Fibroblast of pulmonary artery (primary cell): Measurements from ENCODE around the gene AAMP.

Experiments
- DNase-seq: peaks from one replicate; pipeline ENCODE4 v3.0.0-alpha.2; 2010; ENCODE audit warnings: low read depth
- H3K4me3 ChIP-seq: replicated peaks from 2 replicates; pipeline ENCODE4 v1.5.1; 2011; ENCODE audit warnings: low read depth, mild to moderate bottlenecking, control low read depth, low read length, moderate library complexity
- TF ChIP-seq, protein P1 (sequence below): IDR thresholded peaks from 2 replicates; pipeline ENCODE4 v1.5.1; 2011; ENCODE audit warnings: mild to moderate bottlenecking, control low read depth, low read length, inconsistent platforms; ENCODE audit errors: missing control alignments

AAMP gene

DNA sequence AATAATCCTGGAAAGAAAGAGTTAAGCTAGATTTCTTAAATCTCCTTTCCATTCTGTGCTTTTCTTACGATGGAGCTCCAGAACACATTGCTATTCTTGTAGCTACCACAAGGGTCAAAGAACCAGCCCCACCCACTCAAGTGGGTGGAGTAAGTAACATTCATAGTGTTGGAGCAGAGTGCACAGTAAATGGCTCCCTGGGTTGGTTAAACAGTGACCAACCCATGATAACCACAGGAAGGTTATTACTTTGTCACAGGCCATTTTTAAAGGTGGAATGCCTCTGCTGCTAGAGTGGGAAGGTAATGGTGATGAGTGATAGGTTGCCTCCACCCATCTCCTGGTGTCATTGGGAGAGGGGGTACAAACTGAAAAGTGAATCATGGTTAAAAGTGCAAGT is 39.1 kb downstream of the AAMP start:
- TF ChIP-seq, protein P1, sequence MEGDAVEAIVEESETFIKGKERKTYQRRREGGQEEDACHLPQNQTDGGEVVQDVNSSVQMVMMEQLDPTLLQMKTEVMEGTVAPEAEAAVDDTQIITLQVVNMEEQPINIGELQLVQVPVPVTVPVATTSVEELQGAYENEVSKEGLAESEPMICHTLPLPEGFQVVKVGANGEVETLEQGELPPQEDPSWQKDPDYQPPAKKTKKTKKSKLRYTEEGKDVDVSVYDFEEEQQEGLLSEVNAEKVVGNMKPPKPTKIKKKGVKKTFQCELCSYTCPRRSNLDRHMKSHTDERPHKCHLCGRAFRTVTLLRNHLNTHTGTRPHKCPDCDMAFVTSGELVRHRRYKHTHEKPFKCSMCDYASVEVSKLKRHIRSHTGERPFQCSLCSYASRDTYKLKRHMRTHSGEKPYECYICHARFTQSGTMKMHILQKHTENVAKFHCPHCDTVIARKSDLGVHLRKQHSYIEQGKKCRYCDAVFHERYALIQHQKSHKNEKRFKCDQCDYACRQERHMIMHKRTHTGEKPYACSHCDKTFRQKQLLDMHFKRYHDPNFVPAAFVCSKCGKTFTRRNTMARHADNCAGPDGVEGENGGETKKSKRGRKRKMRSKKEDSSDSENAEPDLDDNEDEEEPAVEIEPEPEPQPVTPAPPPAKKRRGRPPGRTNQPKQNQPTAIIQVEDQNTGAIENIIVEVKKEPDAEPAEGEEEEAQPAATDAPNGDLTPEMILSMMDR, result peak; percentile 35
- H3K4me3 ChIP-seq, result no peak overlapping the region
- peak; percentile 43 for DNase-seq

DNA sequence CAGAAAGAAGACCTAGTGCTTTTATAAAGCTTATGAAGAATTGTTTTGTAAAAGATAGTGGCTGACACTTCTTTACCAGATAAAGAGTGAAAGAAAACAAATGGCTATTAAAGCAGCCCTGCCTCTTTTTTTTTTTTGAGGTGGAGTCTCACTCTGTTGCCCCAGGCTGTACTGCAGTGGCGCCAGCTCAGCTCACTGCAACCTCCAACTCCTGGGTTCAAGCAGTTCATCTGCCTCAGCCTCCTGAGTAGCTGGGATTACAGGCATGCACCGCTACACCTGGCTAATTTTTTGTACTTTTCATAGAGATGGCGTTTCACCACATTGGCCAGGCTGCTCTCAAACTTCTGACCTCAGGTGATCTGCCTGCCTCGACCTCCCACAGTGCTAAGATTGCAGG is 40.1 kb downstream of the AAMP start:
- no peak overlapping the region for H3K4me3 ChIP-seq
- TF ChIP-seq, protein P1, result no peak
- DNase-seq, result peak; percentile 31

DNA sequence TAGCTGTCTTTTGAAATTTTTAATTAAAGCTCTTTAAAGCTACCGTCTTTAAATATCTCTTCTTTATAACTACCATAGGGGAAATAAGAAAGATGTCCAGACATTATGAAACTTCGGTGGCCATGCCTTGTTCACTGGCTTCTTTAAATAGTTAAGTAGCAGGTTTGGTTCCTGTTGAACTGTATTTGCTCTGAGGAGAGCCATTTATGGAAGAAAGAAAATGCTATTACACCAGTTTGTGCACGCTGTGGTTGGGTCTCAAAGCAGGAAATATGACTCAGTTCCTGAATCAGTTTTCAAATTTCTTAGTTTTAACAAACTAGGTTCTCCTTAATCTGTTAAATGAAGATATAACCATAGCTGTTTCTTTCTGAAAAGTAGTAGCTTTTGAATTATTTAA is 40.7 kb downstream of the AAMP start:
- TF ChIP-seq, protein P1, result no peak
- peak; percentile 90 for DNase-seq
- H3K4me3 ChIP-seq, result no peak overlapping the region

DNA sequence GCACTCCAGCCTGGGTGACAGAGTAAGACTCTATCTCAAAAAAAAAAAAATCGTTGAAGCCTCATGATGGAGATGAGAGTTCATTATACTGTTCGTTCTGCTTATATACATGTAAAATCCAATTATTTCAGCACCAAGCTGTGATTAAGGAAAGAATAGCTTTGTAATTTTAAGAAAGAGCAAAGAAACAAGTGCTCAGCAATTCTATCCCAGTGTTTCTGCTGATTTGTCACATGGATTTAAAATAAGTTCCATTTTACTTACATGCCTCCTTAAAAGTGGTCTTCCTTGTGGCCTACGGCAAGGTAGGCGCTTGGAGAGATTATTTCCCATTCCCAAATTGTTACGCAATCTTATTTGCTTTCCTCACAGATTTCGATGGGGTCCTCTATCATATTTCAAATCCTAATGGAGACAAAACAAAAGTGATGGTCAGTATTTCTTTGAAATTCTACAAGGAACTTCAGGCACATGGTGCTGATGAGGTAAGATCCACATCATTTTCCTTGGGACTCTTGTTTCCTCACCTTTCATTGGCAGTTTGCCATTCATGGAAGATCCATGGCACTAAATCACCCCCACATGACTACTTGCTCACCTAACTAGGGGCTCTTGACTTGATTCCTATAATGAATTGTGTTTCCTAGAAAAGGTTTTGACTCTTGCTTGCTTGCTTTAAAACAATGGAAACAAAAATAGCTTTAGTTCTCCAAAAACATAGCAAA is 41.4 kb downstream of the AAMP start:
- DNase-seq, result peak; percentile 45
- H3K4me3 ChIP-seq, result no peak overlapping the region
- TF ChIP-seq, protein P1, result no peak

DNA sequence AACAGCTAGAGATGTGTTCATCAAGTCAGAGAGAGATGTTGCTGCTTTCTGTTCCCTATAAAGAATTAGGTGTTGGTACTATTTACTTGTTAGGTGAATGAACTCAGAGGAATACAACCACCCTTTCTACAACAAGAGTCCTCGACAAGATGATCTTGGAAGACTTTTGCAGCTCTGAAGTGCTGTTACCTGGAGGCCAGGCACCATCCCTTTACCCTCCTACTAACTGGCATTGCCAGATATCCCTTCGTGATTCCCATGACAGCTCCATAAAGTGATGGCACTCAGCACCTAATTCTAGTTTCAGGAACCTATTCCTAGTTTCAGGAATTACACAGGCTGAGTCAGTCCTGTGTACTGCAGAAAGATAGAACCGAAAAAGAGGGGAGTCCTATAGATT is 43.0 kb downstream of the AAMP start:
- DNase-seq, result no peak
- TF ChIP-seq, protein P1, result no peak
- no peak overlapping the region for H3K4me3 ChIP-seq

DNA sequence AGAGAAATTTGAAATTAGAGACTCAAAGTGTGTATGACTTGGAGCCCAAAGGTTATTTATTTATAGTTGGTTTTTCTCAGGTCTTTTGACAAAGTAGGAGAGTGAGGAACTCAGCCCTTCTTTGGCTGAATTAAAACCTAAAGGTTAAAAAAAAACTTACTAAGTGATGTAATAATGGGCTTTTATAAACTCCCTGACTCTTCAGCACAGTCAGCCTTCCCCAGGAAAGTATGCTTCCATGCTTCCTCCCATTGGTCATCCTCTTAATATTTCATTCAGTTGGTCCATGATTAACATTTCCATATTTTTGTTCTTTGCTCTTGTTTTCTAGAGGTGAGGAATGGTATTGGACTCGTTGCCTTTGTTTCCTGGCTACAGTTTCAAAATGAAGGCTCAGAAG is 45.8 kb downstream of the AAMP start:
- DNase-seq, result no peak

More for the DNA sequence above, 45.8 kb downstream of the AAMP start:
- TF ChIP-seq, protein P1, result no peak
- H3K4me3 ChIP-seq, result no peak overlapping the region
